ENCODE data around the gene AUTS2. TPM values are rescaled to one million over a fixed set of nuclear protein-coding genes. Genes with fewer than 3 reads are reported as not detected.

Gene AUTS2
- total RNA-seq, 1 experiment from 2014 or later, result 256 TPM

GRCh38 chr7:70178211-70178610 is 579.9 kb downstream of the AUTS2 start:
- Histone ChIP-seq H3K27me3 (ENCODE audit: insufficient read depth, low read length) (no peaks in the 10 kb centered on the region), H3K14ac (ENCODE audit: insufficient read depth, low read length) (no peak overlapping the region), H4K5ac (ENCODE audit: insufficient read length, low read depth, low read length) (no peak overlapping the region), H3K79me2 (ENCODE audit: insufficient read depth, low read length) (no peaks in the 10 kb centered on the region), H3K9me3 (ENCODE audit: control insufficient read depth, low read depth, low read length) (no peaks in the 10 kb centered on the region), H3K4me1 (ENCODE audit: insufficient read depth, low read length) (peaks cover 7% of the 10 kb centered on the region; the same call in 1 of the 2 replicates), H3K56ac (ENCODE audit: insufficient read length, low read depth, low read length) (no peak overlapping the region), H2BK20ac (ENCODE audit: low read depth, low read length, poor library complexity, severe bottlenecking) (no peak overlapping the region), H2BK15ac (ENCODE audit: low read depth, low read length) (no peak overlapping the region), H2BK120ac (ENCODE audit: low read depth, low read length, poor library complexity, severe bottlenecking) (no peak overlapping the region), H3K79me1 (ENCODE audit: insufficient read depth, low read depth, low read length, poor library complexity, severe bottlenecking) (no peaks in the 10 kb centered on the region), H2AK5ac (ENCODE audit: insufficient read length, low read length) (no peak overlapping the region), H4K91ac (ENCODE audit: insufficient read length, low read depth, low read length) (no peak overlapping the region), H3K27ac (ENCODE audit: insufficient read length, low read depth, low read length) (no peak overlapping the region), H2AFZ (ENCODE audit: low read length) (no peak overlapping the region), H3K23me2 (ENCODE audit: insufficient read length, low read depth, low read length, poor library complexity, severe bottlenecking) (no peaks in the 10 kb centered on the region), H3K9ac (ENCODE audit: extremely low read depth, insufficient read length, low read length) (no peak overlapping the region), H4K20me1 (ENCODE audit: control insufficient read depth, insufficient read depth, insufficient read length) (no peaks in the 10 kb centered on the region), H3K18ac (ENCODE audit: insufficient read length, low read depth, low read length) (no peak overlapping the region), H3T11ph (ENCODE audit: low read length) (no peak overlapping the region), H4K8ac (replicated peaks; ENCODE audit: insufficient read length, low read depth, low read length) (no peak overlapping the region), H3K23ac (ENCODE audit: insufficient read length, low read depth, low read length) (no peak overlapping the region), H3K4ac (ENCODE audit: low read depth, low read length) (no peak overlapping the region), H3K4me2 (ENCODE audit: insufficient read depth, insufficient read length, low read length) (no peak overlapping the region), H2BK5ac (ENCODE audit: insufficient read length, low read length) (no peak overlapping the region), H2BK12ac (ENCODE audit: insufficient read length, low read depth, low read length) (no peak overlapping the region)
- no peak for TF ChIP-seq CTCF (conservative IDR thresholded peaks at IDR 0.05)
- WGBS (ENCODE audit: extremely low coverage, insufficient read length, low lambda C conversion rate), result no CpG with 5 or more reads among the region's 2 CpGs
- Mint-ChIP-seq H3K4me3 (no peak overlapping the region), H3K36me3 (ENCODE audit: insufficient read depth in 1 of 3, low read depth in 3 of 3) (peaks cover 0 to 5% (median 0%) of the 10 kb centered on the region in 3 experiments; a peak in 2 of 7 replicates), H3K27ac (no peak overlapping the region), H3K27me3 (ENCODE audit: low read depth) (no peaks in the 10 kb centered on the region), H3K9me3 (peaks cover 0 to 6% of the 10 kb centered on the region in 2 experiments; a peak in 2 of 5 replicates), H3K4me1 (peaks cover 19 to 23% of the 10 kb centered on the region in 2 experiments)
- DNase-seq, result no peak

All from H9 (cell line).